Measurements from ENCODE around the gene PYGM. TPM values are rescaled to one million over a fixed set of nuclear protein-coding genes. Genes with fewer than 3 reads are reported as not detected.

The PYGM gene
- total and polyA plus RNA-seq, 2 experiments from 2014 or later = 1.5 to 3.9 TPM

DNA sequence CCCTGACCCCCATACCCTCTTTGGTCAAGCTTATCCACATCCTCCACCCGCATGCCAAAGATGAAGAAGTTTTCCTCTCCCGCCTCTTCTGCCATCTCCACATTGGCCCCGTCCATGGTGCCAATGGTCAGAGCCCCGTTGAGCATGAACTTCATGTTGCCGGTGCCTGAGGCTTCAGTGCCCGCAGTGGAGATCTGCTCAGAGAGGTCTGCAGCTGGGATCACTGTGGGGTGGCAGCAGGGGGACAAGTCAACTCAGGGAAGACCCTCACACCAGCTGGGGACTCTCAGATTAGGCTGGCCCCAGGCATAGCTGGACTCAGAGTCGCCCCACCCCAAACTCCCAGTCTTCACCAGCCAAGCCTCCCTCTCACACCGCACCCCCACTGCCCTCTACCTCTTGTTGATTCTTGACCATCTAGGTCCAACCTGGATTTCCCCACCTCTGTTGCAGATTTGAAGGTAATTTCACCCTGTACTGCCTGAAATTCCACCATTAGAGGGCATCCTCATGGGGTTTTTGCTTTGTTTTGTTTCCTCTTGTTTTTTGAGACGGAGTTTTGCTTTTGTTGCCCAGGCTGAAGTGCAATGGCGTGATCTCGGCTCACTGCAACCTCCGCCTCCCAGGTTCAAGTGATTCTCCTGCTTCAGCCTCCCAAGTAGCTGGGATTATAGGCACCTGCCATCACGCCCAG, 9.3 kb downstream of the PYGM start:
- H4K20me1 ChIP-seq (replicated peaks; ENCODE audit: insufficient read depth) = no peaks in the 10 kb centered on the region
- no peaks in the 10 kb centered on the region; the same call in 2 of the 3 replicates for H3K9me3 Mint-ChIP-seq
- peaks cover 19% of the 10 kb centered on the region for H3K27me3 Mint-ChIP-seq (ENCODE audit: insufficient read depth, low read depth, poor library complexity)
- H3K4me1 Mint-ChIP-seq = peaks cover 14% of the 10 kb centered on the region
- no peak overlapping the region for H2AFZ ChIP-seq
- H3K4me3 Mint-ChIP-seq = no peak overlapping the region
- TF ChIP-seq REST (IDR thresholded peaks at IDR 0.05; ENCODE audit: unreplicated experiment) = no peak
- peak; percentile 34 to 52 for TF ChIP-seq CTCF (conservative IDR thresholded peaks at IDR 0.05; ENCODE audit: low read depth in 2 of 2)
- H3K27ac ChIP-seq (ENCODE audit: low read depth) = no peak overlapping the region
- peaks cover 8% of the 10 kb centered on the region for H3F3A ChIP-seq (replicated peaks; ENCODE audit: low read depth)
- no peak overlapping the region for H3K27ac Mint-ChIP-seq
- no peak for ATAC-seq
- no peak overlapping the region for H3K4me3 ChIP-seq
- H3K4me1 ChIP-seq (ENCODE audit: insufficient read depth) = no peaks in the 10 kb centered on the region; the same call in 1 of the 2 replicates
- no peaks in the 10 kb centered on the region for H3K36me3 ChIP-seq (ENCODE audit: insufficient read depth)
- no peaks in the 10 kb centered on the region for H3K27me3 ChIP-seq (ENCODE audit: insufficient read depth)
- H3K79me2 ChIP-seq (replicated peaks; ENCODE audit: insufficient read depth) = no peaks in the 10 kb centered on the region
- H3K36me3 Mint-ChIP-seq (ENCODE audit: low read depth) = 0 out of 3 replicates have a peak, but pooled peaks cover 3% of the 10 kb centered on the region
- H3K9me2 ChIP-seq (ENCODE audit: insufficient read depth) = no peaks in the 10 kb centered on the region
- no peak for DNase-seq (ENCODE audit: low spot score)
- H3K4me2 ChIP-seq = no peak overlapping the region

DNA sequence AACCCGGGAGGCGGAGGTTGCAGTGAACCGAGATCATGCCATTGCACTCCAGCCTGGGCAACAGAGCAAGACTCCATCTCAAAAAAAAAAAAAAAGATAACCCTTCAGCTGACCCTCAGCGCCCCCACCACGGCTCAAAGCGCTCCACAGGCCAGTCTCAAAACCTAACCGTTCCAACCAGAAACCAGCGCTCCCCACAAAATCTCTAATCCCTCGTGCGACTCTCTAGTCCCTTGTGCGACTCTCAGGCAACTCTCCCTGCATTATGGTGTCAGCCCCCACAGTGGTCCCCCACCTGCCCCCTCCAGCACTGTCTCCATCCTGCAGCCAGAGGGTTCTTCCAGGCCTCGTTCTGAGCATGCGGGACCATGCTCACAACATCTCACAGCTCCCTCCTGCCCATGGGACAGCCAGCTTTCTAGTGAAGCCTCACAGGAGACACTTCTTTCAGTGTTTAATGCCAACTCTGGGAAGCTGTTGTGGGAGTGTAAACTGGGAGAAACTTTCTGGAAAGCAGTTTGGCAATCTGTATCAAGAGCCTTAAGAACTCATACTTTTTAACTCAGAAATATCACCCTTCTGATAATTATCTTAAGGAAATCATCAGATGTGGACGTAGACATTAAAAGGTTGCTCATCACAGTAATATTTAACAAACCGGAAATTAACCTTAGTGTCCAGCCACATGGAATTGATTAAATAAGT, 11.7 kb downstream of the PYGM start:
- Histone ChIP-seq H3K4me1 (ENCODE audit: insufficient read depth) (peaks cover 2% of the 10 kb centered on the region; the same call in 1 of the 2 replicates), H4K20me1 (replicated peaks; ENCODE audit: insufficient read depth) (no peaks in the 10 kb centered on the region), H3F3A (replicated peaks; ENCODE audit: low read depth) (peaks cover 10% of the 10 kb centered on the region), H3K27me3 (ENCODE audit: insufficient read depth) (peaks cover 14% of the 10 kb centered on the region), H3K79me2 (replicated peaks; ENCODE audit: insufficient read depth) (no peaks in the 10 kb centered on the region), H3K9me2 (ENCODE audit: insufficient read depth) (no peaks in the 10 kb centered on the region), H3K36me3 (ENCODE audit: insufficient read depth) (no peaks in the 10 kb centered on the region), H3K4me2 (no peak overlapping the region), H2AFZ (no peak overlapping the region), H3K27ac (ENCODE audit: low read depth) (no peak overlapping the region), H3K4me3 (no peak overlapping the region)
- H3K9me3 Mint-ChIP-seq = no peaks in the 10 kb centered on the region; the same call in 2 of the 3 replicates
- peaks cover 24% of the 10 kb centered on the region for H3K27me3 Mint-ChIP-seq (ENCODE audit: insufficient read depth, low read depth, poor library complexity)
- no peak overlapping the region for H3K27ac Mint-ChIP-seq
- H3K4me3 Mint-ChIP-seq = no peak overlapping the region; the same call in 2 of the 3 replicates
- ATAC-seq = no peak
- no peak for DNase-seq (ENCODE audit: low spot score)
- peaks cover 15% of the 10 kb centered on the region for H3K4me1 Mint-ChIP-seq
- H3K36me3 Mint-ChIP-seq (ENCODE audit: low read depth) = 0 out of 3 replicates have a peak, but pooled peaks cover 3% of the 10 kb centered on the region
- TF ChIP-seq, protein P1, sequence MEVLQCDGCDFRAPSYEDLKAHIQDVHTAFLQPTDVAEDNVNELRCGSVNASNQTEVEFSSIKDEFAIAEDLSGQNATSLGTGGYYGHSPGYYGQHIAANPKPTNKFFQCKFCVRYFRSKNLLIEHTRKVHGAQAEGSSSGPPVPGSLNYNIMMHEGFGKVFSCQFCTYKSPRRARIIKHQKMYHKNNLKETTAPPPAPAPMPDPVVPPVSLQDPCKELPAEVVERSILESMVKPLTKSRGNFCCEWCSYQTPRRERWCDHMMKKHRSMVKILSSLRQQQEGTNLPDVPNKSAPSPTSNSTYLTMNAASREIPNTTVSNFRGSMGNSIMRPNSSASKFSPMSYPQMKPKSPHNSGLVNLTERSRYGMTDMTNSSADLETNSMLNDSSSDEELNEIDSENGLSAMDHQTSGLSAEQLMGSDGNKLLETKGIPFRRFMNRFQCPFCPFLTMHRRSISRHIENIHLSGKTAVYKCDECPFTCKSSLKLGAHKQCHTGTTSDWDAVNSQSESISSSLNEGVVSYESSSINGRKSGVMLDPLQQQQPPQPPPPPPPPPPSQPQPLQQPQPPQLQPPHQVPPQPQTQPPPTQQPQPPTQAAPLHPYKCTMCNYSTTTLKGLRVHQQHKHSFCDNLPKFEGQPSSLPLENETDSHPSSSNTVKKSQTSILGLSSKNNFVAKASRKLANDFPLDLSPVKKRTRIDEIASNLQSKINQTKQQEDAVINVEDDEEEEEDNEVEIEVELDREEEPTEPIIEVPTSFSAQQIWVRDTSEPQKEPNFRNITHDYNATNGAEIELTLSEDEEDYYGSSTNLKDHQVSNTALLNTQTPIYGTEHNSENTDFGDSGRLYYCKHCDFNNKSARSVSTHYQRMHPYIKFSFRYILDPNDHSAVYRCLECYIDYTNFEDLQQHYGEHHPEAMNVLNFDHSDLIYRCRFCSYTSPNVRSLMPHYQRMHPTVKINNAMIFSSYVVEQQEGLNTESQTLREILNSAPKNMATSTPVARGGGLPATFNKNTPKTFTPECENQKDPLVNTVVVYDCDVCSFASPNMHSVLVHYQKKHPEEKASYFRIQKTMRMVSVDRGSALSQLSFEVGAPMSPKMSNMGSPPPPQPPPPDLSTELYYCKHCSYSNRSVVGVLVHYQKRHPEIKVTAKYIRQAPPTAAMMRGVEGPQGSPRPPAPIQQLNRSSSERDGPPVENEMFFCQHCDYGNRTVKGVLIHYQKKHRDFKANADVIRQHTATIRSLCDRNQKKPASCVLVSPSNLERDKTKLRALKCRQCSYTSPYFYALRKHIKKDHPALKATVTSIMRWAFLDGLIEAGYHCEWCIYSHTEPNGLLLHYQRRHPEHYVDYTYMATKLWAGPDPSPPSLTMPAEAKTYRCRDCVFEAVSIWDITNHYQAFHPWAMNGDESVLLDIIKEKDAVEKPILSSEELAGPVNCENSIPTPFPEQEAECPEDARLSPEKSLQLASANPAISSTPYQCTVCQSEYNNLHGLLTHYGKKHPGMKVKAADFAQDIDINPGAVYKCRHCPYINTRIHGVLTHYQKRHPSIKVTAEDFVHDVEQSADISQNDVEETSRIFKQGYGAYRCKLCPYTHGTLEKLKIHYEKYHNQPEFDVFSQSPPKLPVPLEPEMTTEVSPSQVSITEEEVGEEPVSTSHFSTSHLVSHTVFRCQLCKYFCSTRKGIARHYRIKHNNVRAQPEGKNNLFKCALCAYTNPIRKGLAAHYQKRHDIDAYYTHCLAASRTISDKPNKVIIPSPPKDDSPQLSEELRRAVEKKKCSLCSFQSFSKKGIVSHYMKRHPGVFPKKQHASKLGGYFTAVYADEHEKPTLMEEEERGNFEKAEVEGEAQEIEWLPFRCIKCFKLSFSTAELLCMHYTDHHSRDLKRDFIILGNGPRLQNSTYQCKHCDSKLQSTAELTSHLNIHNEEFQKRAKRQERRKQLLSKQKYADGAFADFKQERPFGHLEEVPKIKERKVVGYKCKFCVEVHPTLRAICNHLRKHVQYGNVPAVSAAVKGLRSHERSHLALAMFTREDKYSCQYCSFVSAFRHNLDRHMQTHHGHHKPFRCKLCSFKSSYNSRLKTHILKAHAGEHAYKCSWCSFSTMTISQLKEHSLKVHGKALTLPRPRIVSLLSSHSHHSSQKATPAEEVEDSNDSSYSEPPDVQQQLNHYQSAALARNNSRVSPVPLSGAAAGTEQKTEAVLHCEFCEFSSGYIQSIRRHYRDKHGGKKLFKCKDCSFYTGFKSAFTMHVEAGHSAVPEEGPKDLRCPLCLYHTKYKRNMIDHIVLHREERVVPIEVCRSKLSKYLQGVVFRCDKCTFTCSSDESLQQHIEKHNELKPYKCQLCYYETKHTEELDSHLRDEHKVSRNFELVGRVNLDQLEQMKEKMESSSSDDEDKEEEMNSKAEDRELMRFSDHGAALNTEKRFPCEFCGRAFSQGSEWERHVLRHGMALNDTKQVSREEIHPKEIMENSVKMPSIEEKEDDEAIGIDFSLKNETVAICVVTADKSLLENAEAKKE (CRISPR knock-in tag; IDR thresholded peaks at IDR 0.05) = no peak
- TF ChIP-seq CTCF (conservative IDR thresholded peaks at IDR 0.05; ENCODE audit: low read depth in 2 of 2) (no peak), EZH2phosphoT487 (IDR thresholded peaks at IDR 0.05; ENCODE audit: unreplicated experiment) (no peak)

Measured in GM23338 (cell line).